AML-193 (cell line): ENCODE measurements around the gene USP54.
"Not testable (repeated sequence)": the region's sequence is repeated elsewhere in the genome, so short reads cannot be mapped to it uniquely, and the experiment has no call there.

ENCODE experiments used
- DNase-seq, 2 experiments: peaks; one replicate each; lab custom pipeline; 2025; lab: John Stamatoyannopoulos, UW

Gene USP54, protein sequence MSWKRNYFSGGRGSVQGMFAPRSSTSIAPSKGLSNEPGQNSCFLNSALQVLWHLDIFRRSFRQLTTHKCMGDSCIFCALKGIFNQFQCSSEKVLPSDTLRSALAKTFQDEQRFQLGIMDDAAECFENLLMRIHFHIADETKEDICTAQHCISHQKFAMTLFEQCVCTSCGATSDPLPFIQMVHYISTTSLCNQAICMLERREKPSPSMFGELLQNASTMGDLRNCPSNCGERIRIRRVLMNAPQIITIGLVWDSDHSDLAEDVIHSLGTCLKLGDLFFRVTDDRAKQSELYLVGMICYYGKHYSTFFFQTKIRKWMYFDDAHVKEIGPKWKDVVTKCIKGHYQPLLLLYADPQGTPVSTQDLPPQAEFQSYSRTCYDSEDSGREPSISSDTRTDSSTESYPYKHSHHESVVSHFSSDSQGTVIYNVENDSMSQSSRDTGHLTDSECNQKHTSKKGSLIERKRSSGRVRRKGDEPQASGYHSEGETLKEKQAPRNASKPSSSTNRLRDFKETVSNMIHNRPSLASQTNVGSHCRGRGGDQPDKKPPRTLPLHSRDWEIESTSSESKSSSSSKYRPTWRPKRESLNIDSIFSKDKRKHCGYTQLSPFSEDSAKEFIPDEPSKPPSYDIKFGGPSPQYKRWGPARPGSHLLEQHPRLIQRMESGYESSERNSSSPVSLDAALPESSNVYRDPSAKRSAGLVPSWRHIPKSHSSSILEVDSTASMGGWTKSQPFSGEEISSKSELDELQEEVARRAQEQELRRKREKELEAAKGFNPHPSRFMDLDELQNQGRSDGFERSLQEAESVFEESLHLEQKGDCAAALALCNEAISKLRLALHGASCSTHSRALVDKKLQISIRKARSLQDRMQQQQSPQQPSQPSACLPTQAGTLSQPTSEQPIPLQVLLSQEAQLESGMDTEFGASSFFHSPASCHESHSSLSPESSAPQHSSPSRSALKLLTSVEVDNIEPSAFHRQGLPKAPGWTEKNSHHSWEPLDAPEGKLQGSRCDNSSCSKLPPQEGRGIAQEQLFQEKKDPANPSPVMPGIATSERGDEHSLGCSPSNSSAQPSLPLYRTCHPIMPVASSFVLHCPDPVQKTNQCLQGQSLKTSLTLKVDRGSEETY (N-terminal part only)

DNA sequence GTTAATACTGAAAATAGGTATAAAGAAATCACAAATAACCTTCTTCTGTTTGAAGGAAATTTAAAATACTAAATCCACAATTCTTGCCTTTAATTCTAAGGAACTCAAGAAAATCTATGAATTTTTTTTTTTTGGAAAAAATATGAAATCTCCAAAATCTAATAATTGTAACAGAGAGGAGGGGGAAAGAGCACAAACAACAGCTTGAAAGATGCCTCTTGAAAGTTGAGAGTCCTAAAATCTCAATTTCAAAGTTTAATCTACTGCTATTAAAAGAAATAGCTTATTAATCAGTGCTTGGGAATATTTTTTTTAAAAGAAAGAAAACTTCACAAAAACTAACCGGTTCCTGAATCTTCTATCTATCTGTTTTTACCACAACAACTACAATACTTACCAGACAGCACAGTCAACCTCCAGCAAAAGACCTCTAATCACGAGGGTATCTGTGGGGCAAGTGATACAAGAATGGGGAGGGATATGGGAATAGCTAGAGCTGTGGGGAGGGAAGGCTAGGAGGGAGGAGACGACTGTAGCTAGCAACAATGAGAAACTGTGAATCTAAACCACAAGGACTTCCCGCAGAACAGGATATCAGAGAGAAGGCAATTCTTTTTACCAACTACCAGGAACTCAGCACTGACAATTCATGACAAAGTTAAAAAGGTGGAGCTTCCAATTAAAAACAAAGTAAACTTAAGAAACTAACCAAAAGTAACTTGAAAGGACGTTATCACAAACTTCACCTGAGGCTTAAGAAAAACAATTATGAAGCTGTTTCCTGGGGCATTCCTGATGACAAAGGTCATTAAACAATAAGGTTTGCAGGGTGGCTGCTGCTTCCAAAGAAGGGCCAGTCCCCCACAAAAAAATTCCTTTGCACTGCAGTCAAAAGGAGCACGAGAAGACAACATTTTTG is at the start of gene USP54:
Gene USP54, minus strand, starts transcription at position 462 of the 919 bp plus-strand sequence. CDS start 15,684 bp downstream, outside the sequence.
- DNase-seq, result peak; percentile 34 to 41

DNA sequence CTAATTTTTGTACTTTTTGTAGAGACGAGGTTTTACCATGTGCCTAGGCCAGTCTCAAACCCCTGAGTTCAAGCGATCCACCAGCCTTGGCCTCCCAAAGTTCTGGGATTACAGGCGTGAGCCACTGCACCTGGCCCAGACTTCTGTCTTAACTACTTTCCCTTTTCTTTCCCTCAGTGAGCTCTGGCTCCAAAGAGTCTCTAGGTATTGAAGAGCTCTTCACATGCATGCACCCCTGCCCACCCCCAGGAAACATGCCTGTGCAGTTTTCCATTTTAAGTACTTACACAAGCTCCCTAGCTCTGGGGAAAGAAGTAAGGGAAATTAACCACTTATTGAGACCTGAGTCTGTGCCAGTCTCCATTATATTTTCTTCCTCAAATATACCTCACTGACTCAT is 48.1 kb upstream of the USP54 start:
- DNase-seq, result no peak

DNA sequence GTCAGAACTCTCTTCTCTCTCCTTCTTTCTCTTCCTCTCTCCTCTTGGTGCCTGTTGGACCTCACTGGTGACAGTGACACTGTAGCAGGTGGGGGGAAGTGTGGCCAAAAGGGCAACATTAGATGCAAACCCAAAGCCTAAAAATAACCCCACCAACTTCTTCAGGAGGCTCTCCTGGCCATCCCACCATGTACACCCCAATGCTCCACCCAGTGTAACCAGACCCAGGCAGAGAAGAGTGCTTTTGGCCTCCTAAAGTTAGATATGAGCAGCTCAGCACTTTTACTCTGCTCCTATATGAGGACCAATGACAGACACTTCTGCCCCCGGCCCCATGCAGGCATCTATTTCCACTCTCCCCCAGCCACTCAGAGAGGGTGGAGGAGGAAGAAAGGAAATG is 44.6 kb upstream of the USP54 start:
- no peak for DNase-seq

DNA sequence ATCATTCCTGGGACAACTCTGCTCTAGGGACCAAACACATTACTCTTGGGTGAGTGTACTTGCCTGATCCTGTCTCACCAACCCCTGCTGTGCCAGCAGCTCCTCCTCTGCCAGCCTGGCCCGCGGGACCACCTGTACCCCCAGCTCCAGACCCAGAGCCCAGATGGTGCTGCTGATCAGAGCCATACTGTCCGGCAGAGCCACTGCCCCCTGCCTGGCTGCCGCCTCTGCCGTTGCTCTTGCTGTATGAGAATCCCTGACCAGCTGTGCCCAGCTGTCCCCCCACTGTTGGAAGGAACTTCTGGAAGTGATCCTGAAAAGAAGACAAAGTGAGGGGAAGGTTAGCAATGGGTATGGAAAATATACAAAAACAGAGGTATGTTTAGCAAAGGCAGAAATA is 43.3 kb upstream of the USP54 start:
- DNase-seq, result no peak

DNA sequence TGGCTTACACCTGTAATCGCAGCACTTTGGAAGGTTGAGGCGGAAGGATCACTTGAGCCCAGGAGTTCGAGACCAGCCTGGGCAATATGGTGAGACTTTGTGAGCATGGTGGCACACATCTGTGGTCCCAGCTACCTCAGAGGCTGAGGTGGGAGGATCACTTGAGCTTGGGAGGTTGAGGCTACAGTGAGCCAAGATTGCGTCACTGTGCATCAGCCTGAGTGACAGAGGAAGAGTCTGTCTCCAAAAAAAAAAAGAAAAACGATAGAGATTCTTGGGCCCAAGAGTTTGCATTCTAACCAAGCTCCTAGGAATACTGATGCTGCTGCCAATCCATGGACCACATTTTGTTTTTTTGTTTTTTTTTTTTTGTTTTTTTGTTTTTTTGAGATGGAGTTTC is 38.0 kb upstream of the USP54 start:
- no peak for DNase-seq

DNA sequence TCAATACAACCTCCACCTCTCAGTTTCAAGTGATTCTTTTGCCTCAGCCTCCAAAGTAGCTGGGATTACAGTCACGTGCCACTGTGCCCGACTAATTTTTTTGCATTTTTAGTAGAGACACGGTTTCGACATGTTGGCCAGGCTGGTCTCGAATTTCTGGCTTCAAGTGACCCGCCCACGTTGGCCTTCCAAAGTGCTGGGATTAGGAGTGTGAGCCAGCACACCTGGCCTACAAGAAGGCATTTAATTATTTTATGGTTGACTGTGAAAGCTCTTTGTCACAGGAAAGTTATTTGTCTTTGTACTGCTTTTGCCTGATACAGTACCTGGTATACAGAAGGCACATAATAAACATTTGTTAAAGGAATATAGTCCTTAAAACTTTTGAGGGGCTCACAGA is 37.3 kb upstream of the USP54 start:
- no peak for DNase-seq

DNA sequence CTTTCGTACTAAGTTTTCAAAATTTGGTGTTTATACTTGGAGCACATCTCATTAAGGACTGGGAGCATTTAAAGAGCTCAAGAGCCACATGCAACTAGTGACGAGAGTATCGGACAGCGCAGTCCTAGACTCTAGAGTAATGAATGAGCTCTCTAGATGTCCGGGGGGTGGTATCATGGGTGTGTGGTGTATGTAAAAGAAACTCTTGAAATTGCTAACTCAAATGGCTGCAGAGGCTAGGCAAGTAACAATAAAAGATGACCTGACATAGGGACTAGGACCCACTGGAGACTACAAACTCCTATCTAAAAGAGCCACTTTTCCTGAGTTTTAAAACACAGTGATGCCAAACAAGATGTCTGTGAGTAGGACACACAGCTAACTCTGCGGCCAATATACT is 36.2 kb upstream of the USP54 start:
- no peak for DNase-seq

DNA sequence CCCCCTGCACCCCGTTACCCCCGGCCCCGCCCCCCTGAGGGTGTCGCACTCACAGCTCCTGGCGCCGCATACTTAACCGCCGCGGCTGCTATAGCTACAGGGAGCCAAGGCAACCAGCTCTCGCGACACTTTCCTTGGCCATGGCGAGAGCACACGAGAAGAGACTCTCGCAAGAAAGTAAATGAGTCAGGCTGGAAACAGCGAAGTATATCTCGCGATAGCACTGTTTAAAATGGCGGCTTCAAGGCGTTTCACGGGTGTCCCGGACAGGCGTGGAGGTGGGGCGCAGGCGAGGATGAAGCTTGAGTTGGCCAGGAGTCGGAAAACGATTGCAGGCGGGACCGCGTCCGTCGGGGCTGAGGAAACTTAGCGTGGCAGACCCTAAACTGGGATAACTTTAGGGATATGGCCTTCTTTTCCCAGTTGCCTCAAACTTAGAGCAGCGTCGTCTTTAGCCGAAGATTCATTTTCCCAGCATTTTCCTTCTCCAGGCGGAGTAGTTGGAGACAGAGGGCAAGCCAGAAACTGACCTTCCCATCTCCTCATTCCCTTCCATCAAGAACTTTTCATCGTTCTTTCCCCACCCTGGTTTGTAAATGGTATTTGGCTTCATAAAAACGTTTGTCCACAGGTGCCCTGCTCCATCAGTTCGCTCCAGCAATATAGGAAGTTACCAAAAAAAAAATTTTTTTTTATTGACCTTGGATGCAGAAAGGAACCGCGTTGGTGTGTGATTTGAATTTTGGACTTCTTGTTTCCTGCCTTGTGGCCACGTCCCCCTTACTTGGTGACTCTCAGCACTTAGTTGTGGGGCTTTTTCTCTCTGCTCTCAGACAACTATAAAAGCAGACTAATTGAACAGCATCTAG is 35.0 kb upstream of the USP54 start:
- peak; percentile 96 to 97 for DNase-seq

DNA sequence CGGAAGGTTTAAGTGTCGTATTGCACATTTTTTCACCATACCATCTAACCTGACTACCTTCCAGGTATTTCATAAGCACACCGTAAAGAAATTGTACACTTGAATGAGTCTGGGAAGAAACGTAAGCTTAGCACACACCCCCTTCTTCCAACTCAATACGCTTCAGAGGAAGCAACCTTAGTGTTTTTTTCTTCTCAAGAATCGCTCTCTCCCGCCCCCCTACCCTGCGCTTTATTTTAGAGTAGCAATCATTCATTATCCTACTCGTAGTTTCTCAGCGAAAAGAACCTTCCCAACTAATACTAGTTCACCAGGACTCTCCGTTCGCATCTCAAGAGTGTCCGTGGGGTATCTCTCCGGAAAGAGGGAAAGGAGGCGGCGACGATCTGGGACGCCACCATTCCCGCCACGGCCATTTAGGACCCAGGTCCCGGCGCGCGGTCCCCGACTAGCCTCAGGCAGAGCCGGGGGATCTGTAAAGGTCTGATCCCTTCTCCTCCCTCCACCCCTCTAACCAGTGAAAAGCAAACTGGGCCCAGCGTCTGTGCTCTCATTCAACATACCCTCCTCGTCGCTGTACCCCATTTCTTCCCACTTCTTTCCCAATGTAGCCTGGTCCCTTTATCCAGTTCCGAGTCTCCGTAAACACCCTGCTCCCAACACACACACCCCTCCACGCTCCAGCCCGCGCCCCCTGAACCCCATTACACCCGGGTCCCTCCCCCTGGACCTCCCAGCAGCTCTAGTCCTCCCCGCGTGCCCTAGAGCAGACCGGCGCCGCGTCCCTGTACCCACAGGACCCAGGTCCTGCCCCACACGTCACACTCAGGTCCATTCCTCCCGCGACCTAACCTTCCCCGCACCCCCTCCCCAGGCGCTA is 34.1 kb upstream of the USP54 start:
- DNase-seq, result peak; percentile 18 to 26

DNA sequence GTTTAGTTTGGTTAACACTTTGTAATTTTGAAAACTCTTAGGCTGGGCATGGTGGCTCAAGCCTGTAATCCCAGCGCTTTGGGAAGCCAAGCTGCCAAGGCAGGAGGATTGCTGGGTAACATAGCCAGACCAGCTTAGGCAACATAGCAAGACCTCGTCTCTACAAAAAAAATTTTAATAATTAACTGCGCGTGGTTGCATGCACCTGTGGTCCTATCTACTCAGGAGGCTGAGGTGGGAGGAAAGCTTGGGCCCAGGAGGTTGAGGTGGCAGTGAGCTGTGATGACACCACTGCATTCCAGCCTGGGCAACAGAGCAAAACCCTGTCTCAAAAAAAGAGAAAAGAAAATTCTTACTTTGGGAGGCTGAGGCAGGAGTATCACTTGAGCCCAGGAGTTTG is 31.9 kb upstream of the USP54 start:
- no peak for DNase-seq

DNA sequence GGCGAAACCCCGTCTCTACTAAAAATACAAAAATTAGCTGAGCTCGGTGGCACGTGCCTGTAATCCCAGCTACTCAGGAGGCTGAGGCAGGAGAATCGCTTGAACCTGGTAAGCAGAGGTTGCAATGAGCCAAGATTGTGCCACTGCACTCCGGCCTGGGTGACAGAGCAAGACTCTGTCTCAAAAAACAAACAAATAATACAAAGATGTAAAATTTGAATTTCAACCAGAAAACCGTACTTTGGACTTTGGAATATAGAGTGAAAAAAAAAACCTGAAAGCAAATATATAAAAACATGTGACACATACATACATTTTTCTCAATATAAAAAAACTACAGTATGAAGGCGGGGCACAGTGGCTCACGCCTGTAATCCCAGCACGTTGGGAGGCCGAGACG is 29.8 kb upstream of the USP54 start:
- DNase-seq, result not testable (repeated sequence)

DNA sequence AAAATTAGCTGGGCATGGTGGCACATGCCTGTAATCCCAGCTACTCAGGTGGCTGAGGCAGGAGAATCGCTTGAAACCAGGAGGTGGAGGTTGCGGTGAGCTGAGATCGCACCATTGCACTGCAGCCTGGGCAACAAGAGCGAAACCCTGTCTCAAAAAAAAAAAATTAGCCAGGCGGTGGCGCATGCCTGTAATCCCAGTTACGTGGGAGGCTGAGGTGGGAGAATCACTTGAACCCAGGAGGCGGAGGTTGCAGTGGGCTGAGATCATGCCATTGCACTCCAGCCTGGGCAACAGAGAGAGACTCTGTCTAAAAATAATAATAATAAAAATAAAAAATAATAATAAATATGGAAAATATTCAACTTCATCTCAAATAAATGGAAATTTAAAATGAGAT is 26.0 kb upstream of the USP54 start:
- not testable (repeated sequence) for DNase-seq

DNA sequence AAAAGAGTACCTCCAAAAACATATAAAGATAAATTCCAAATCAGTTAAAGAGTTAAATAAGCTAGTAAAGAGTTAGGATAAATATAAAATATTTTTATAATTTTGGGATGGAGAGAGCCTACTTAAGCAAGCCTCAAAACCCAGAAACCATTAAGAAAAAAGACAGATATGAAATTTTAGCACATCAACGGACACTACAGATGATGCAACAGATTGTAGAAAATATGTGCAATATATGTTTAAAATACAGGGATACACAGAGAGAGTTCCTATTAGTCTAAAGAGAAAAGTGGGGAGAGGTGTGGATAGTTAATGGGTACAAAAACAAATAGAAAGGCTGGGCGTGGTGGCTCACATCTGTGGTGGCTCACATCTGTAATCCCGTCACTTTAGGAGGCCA is 23.6 kb upstream of the USP54 start:
- no peak for DNase-seq

DNA sequence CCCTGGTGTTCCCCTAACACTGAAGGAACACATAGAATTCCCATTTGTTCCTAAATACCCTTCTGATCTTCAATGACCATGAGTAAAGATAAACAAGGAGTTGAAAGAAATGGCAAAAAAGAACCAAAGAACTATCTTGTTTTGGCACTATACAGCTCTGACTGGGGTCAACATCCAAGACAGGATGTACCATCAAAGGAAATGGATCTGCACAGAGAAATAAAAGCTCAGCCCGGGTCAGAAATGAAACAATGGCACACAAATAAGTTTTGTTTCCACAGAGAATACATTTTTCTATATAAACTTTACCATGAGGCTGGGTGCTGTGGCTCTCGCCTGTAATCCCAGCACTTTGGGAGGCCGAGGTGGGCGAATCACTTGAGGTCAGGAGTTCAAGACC is 18.0 kb upstream of the USP54 start:
- no peak for DNase-seq

DNA sequence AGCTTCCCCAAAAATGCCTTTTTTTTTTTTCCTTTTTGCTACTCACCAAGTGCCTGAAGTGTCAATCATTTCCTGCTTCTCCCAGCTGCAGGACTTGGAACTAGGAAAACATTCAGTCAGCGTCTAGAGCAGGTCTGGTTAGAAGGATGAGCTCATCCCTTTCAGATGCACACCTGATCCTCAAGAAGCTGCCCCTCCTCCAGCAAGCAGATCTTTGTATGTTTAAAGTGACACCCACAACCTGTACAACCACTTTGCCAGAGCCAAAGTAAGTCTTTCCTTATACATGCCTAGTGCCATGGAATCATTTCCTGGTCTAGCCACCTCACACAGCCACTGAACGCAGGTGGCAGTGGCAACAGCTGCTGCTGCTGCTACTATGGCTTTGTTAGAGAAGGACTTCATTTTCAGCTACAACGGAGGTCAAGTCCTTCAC is 10.4 kb upstream of the USP54 start:
- DNase-seq, result no peak

DNA sequence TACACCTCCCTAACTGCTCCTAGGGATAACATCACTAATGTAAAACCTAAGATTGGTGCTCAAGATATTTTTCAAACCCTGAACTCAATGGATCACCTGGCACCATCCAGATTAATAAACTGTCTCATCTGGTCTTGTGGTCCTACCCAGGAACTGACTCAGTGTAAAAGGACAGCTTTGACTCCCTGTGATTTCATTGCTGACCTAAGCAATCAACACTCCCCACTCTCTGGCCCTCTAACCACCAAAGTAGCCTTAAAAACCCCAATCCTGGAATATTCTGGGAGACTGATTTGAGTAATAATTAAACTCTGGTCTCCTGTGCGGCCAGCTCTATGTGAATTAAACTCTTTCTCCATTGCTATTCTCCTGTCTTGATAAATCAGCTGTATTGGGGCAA is 6.2 kb upstream of the USP54 start:
- DNase-seq, result no peak

DNA sequence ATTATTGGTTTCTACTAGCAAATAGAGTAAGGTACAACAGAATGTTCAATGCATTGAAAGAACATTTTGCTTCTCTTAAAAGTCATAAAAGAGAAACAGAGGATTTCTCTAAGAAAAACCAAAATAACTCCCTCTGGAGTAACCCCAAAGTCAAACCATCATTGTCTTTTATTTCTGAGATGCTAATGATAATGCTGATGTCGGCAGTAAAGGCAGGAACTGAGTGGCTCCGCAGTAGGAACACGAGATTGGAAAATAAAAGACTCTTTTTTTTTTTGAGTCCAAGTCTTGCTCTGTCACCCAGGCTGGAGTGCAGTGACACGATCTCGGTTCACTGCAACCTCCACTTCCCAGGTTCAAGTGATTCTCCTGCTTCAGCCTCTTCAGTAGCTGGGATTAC is 2.7 kb upstream of the USP54 start:
- no peak for DNase-seq

DNA sequence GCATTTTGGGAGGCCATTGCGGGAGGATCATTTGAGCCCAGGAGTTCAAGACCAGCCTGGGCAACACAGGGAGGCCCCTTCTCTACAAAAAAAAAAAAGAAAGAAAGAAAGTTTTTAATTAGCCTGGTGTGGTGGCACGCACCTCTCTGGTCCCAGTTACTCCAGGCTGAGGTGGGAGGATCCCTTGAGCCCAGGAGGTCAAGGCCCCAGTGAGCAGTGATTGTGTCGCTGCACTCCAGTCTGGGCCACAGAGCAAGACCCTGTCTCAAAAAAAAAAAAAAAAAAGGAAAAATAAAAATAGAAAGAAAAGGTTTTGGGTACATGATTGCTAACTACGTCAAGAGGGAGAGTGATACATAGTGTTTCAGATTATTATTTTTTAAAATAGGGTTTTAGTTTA is 2.0 kb upstream of the USP54 start:
- no peak for DNase-seq

DNA sequence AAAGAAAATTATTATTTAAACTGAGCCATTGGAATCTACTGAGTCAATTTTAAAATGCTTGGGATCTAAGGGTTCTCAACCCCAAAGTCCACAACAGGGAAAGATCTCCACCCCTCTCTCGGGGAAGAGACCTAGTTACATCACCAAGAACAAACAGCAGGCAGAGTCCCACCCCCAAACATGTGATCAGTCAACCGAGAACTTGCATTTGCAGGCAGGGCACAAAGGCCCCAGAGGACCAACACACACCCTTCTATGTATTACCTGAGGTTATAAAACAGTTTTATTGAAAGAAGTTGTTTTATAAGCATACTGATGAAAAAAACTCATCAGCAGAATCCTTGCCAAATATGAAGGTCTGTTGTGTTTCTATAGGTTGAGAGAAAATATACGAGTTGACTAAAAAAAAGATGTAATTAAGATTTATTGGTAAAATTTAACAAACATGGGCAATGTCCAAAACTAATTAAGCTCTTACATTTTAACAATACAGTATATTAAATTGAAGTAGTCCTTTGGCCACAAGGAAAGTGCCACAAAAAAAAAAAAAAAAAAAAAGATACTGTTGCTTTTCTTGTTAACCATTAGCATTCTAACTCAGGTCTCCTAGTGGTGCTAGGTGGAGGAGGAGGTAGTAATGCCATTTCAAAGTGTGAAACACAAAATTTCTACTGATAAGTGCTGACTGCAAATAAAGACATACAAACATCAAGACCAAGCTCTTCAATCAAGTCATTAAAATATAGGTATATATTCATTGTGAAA is 975 bp upstream of the USP54 start:
- peak; percentile 19 to 27 for DNase-seq
